PC-9 (cell line): ENCODE measurements around the gene RABL3. TPM values are rescaled to one million over a fixed set of nuclear protein-coding genes. Genes with fewer than 3 reads are reported as not detected.
A peak's percentile ranks its signal among the peaks of the same experiment; 100 is the strongest.

ENCODE experiments used
- Bru-seq: library from RNA; stranded (reverse); fragments of 400-500 nt; gene quantifications from one replicate; lab custom pipeline; 2021; lab: Mats Ljungman, UMichigan
- BruChase-seq, 2 experiments: library from RNA; stranded (reverse); fragments of 400-500 nt; gene quantifications; one replicate each; lab custom pipeline; 2021; lab: Mats Ljungman, UMichigan
- BruUV-seq: library from RNA; stranded (reverse); fragments of 400-500 nt; replicated peaks from 2 replicates; lab custom pipeline; 2021; lab: Mats Ljungman, UMichigan
- CTCF ChIA-PET: fragments of 300-600 bp; sonication (Branson Sonifier 250); formaldehyde crosslinking; loops from one replicate; lab custom pipeline; 2022; ENCODE audit warnings: antibody characterized with exemption; lab: Charles Lee
- POLR2A ChIA-PET: fragments of 300-600 bp; sonication (Branson Sonifier 250); formaldehyde crosslinking; loops from one replicate; lab custom pipeline; 2022; ENCODE audit warnings: antibody characterized with exemption; ENCODE audit not compliant: unreplicated experiment; lab: Charles Lee
- DNase-seq, 2 experiments: peaks; one replicate each; pipeline versions ENCODE4 v3.0.0 to v3.0.0-alpha.2; 2015 to 2022; ENCODE audit warnings: mixed read lengths in 1 of 2
- H2AFZ ChIP-seq: fragments of 200-600 bp; sonication (generic); 2 replicates; pipeline ENCODE4 v1.8.1; 2017; ENCODE audit warnings: antibody characterized with exemption
- H3F3A ChIP-seq: fragments of 200-600 bp; sonication (generic); 2 replicates; pipeline ENCODE4 v1.8.1; 2017; ENCODE audit warnings: antibody characterized with exemption, mild to moderate bottlenecking, low read depth; ENCODE audit not compliant: insufficient read depth
- H3K27ac ChIP-seq: fragments of 200-600 bp; sonication (generic); 2 replicates; pipeline ENCODE4 v1.6.1; 2016; ENCODE audit warnings: mixed run types
- H3K27me3 ChIP-seq: fragments of 200-600 bp; sonication (generic); 2 replicates; pipeline ENCODE4 v1.6.1; 2016; ENCODE audit warnings: low read depth, mixed run types; ENCODE audit not compliant: insufficient read depth
- H3K36me3 ChIP-seq: fragments of 200-600 bp; sonication (generic); 2 replicates; pipeline ENCODE4 v1.6.1; 2016; ENCODE audit warnings: low read depth, mixed run types
- H3K4me1 ChIP-seq: fragments of 200-600 bp; sonication (generic); replicated peaks from 2 replicates; pipeline ENCODE4 v1.6.1; 2016; ENCODE audit warnings: mixed run types; ENCODE audit not compliant: insufficient read depth
- H3K4me2 ChIP-seq: fragments of 200-600 bp; sonication (generic); 2 replicates; pipeline ENCODE4 v1.6.1; 2017; ENCODE audit warnings: mixed run types
- H3K4me3 ChIP-seq: fragments of 200-600 bp; sonication (generic); 2 replicates; pipeline ENCODE4 v1.6.1; 2016; ENCODE audit warnings: mixed run types
- H3K79me2 ChIP-seq: fragments of 200-600 bp; sonication (generic); 2 replicates; pipeline ENCODE4 v1.6.1; 2017; ENCODE audit warnings: low read depth, mixed run types
- H3K9me2 ChIP-seq: fragments of 200-600 bp; sonication (generic); 2 replicates; pipeline ENCODE4 v1.8.1; 2017; ENCODE audit warnings: mild to moderate bottlenecking; ENCODE audit not compliant: insufficient read depth
- H3K9me3 ChIP-seq: fragments of 200-600 bp; sonication (generic); 2 replicates; pipeline ENCODE4 v1.8.1; 2016; ENCODE audit warnings: low read depth; ENCODE audit not compliant: insufficient read depth
- H4K20me1 ChIP-seq: fragments of 200-600 bp; sonication (generic); 2 replicates; pipeline ENCODE4 v1.8.1; 2017; ENCODE audit not compliant: insufficient read depth
- CTCF ChIP-seq: fragments of 200-600 bp; sonication (generic); conservative IDR thresholded peaks from 2 replicates; pipeline ENCODE4 v1.6.1; 2017; ENCODE audit warnings: mixed run types, antibody characterized with exemption, mild to moderate bottlenecking, moderate library complexity
- EZH2 ChIP-seq: fragments of 200-600 bp; sonication (generic); IDR thresholded peaks from 2 replicates; pipeline ENCODE4 v1.8.0; 2017; ENCODE audit warnings: antibody characterized with exemption, low read depth
- intact Hi-C: fragments of 100-400 bp; cut with micrococcal nuclease; formaldehyde crosslinking; loops from one replicate; pipeline ENCODE4 v1.10.0; 2022; ENCODE audit not compliant: unreplicated experiment
- long read RNA-seq: library from polyadenylated mRNA; stranded (forward); transcript quantifications from one replicate; pipeline ENCODE4 v2.0.0, GENCODE V29; 2022
- total RNA-seq: library from RNA; stranded (reverse); gene quantifications from 2 replicates; pipeline ENCODE4 v1.2.3, GENCODE V29; 2021

The RABL3 gene
- total RNA-seq (17.1 and 29.8 TPM in 2 replicates), Bru-seq, nascent RNA (percentile 74 among the genes with signal in this experiment), BruChase-seq, experiment 1, labeled RNA remaining after a 2-hour chase (percentile 62 among the genes with signal in this experiment), BruChase-seq, experiment 2, labeled RNA remaining after a 6-hour chase (percentile 77 among the genes with signal in this experiment)
- long read RNA-seq, transcript RABL3-201 (8 exons, 3,883 nt) = major isoform, 38 of 61 reads
- long read RNA-seq, transcript RABL3-206 (7 exons, 760 nt) = minor isoform, 5 of 61 reads
- long read RNA-seq, partial matches to known transcripts = 12 of 61 reads
- long read RNA-seq, other reads (novel, unspliced or antisense) = 5 of 61 reads

GRCh38 chr3:120742198-120742848 lies at the start of gene RABL3, which contains the start of gene GTF2E1:
Gene RABL3 (minus strand): TSS chr3:120742516. CDS start chr3:120742507, 9 bp downstream.
Gene GTF2E1 (plus strand): TSS chr3:120742744. CDS start chr3:120750553, 7,809 bp downstream.
- Histone ChIP-seq H2AFZ (peak within 1 kb of the TSS; percentile 99), H4K20me1 (no peaks in the 10 kb centered on the region), H3K4me2 (peak within 1 kb of the TSS; percentile 98), H3K9me2 (no peaks in the 10 kb centered on the region), H3K4me1 (peaks cover 14% of the 10 kb centered on the region), H3K9me3 (peaks cover 7% of the 10 kb centered on the region), H3K4me3 (peak within 1 kb of the TSS; percentile 98), H3K27ac (peak within 1 kb of the TSS; percentile 90), H3K79me2 (peaks cover 56% of the 10 kb centered on the region), H3F3A (no peaks in the 10 kb centered on the region; the same call in 1 of the 2 replicates), H3K36me3 (peaks cover 7% of the 10 kb centered on the region), H3K27me3 (no peaks in the 10 kb centered on the region)
- DNase-seq = peak; percentile 97 to 99
- intact Hi-C loops = loop anchor here (2.0 kb wide), 2 partner anchors 24 to 146 kb away; partner anchors contain the start of gene NDUFB4
- no TSS peak for BruUV-seq
- CTCF ChIA-PET = no interaction called here
- POLR2A ChIA-PET = no interaction called here
- TF ChIP-seq EZH2 (no peak), CTCF (no peak)

- DNase-seq = no peak
These were observed 49.6 kb upstream of the RABL3 start for GRCh38 chr3:120791913-120792312.

More at GRCh38 chr3:120791913-120792312, 49.6 kb upstream of the RABL3 start:
- Histone ChIP-seq H3K9me3 (no peaks in the 10 kb centered on the region), H4K20me1 (no peaks in the 10 kb centered on the region), H3F3A (no peaks in the 10 kb centered on the region), H3K4me3 (no peak overlapping the region), H3K27me3 (no peaks in the 10 kb centered on the region), H3K9me2 (no peaks in the 10 kb centered on the region), H3K36me3 (no peaks in the 10 kb centered on the region), H3K27ac (no peak overlapping the region), H2AFZ (no peak overlapping the region), H3K4me2 (no peak overlapping the region), H3K4me1 (no peaks in the 10 kb centered on the region), H3K79me2 (no peaks in the 10 kb centered on the region)
- POLR2A ChIA-PET = no interaction called here
- CTCF ChIA-PET = no interaction called here
- no TSS peak for BruUV-seq
- TF ChIP-seq CTCF (no peak), EZH2 (no peak)
- intact Hi-C loops = no loop called here
